ENCODE measurements around the gene WDR86.

GRCh38 chr7:151391358-151391730, 18.5 kb downstream of the WDR86 start:
- TF ChIP-seq CTCF (conservative IDR thresholded peaks at IDR 0.05) (no peak), ZFX (IDR thresholded peaks at IDR 0.05) (no peak)
